IMR-90 (cell line): ENCODE results near the gene SHC1. TPM values are rescaled to one million over a fixed set of nuclear protein-coding genes. Genes with fewer than 3 reads are reported as not detected.

ENCODE experiments used
- CTCF ChIP-seq: conservative IDR thresholded peaks from 2 replicates; pipeline ENCODE4 v1.5.1; 2012; ENCODE audit warnings: mild to moderate bottlenecking, low read depth, low read length, improper control_type of control experiment
- MAFK ChIP-seq: IDR thresholded peaks from 2 replicates; pipeline ENCODE4 v1.6.1; 2012; ENCODE audit warnings: low read depth, low read length, improper control_type of control experiment
- RFX5 ChIP-seq: IDR thresholded peaks from 2 replicates; pipeline ENCODE4 v1.8.0; 2012; ENCODE audit warnings: low read depth, mild to moderate bottlenecking, low read length, moderate library complexity
- polyA plus RNA-seq, 3 experiments: library from polyadenylated mRNA; depleted of rRNA; stranded (reverse); fragments of >200 nt; gene quantifications; 2 replicates each; pipeline ENCODE4 v1.2.3, GENCODE V29; 2012; ENCODE audit warnings: low replicate concordance in 1 of 3
- total RNA-seq: library from RNA; depleted of rRNA; stranded (reverse); fragments of >200 nt; gene quantifications from 2 replicates; pipeline ENCODE4 v1.2.3, GENCODE V29; 2012

SHC1 gene
- total and polyA plus RNA-seq, 2 of the 4 experiments (the other 2 are of a cell fraction): 352 to 355 TPM

DNA sequence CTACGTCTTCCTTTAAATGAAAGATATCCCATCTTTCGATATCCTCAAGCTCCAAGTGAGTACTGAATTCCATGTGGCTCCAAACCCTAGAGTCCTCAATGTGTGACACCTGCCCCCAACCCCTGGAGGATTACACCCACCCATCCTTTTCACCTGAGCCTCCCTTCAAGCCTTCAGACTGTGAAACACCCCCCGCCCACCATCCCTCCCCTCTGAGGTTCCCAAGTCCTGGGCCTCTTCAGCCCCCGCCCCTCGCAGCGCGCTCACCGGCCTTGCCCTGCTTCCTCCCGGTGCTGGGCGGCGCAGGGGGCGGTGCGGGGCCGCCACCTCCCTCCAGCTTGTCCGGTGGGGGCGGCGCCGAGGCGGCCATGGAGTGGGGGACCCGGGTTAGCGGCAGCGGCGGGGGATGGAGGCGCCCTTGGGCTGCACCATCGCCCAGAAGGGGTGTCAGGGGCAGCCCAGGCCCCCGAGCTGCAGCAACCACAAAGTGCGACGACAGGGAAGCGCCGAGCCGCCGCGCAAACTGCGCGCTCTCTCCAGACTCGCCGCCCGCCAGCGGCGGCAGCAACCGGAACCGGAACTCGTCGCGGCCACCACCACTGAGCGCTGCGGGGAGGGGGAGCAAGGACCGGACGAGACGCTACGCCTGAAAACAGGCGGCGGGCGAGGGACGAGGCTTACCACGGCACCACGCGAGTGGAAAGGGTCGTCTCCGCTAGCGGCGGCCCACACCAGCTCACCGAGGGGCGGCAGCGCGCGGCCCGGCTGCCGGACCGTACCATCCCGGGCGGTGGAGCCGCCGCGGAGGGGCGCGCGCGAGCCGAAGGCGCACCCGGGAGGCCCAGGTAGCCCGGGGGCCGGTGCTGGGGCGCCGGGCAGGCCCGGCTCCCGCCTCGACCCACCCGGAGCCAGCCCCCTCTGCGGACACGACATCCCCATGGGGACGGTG, 9.1 kb downstream of the SHC1 start, which contains the start of gene PYGO2 (continued):
- peak; percentile 69 for TF ChIP-seq CTCF
- no peak for TF ChIP-seq RFX5
- TF ChIP-seq MAFK: no peak
